ENCODE results near the gene ALDH1A1.

DNA sequence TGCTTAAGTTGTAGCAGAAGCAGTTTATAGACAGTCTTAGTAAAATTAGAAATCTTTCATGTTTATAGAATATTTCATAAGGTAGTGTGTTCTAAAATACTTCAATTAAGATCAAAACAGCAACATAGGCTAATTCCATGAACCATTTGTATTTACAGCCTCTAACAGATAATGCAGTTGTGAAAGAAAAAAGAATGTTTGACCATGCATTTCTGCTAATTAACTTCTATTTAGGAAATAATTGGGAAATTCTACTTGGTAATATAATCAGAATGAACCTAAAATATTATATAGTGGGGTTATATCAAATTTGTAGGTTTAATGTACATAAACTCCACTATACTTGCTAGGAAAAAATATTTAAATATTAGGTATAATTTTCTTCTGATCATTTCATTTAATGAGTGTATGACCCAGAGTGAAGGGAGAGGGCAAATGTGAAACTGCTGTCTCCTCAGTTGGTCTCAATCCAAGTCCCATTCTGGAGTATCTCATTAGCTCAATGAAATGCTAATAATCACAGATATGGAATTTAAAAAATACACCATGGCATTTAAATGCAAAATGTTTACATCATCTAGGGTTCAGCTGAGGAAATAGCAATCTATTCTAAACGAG, 34.9 kb downstream of the ALDH1A1 start:
- TF ChIP-seq, protein P1, sequence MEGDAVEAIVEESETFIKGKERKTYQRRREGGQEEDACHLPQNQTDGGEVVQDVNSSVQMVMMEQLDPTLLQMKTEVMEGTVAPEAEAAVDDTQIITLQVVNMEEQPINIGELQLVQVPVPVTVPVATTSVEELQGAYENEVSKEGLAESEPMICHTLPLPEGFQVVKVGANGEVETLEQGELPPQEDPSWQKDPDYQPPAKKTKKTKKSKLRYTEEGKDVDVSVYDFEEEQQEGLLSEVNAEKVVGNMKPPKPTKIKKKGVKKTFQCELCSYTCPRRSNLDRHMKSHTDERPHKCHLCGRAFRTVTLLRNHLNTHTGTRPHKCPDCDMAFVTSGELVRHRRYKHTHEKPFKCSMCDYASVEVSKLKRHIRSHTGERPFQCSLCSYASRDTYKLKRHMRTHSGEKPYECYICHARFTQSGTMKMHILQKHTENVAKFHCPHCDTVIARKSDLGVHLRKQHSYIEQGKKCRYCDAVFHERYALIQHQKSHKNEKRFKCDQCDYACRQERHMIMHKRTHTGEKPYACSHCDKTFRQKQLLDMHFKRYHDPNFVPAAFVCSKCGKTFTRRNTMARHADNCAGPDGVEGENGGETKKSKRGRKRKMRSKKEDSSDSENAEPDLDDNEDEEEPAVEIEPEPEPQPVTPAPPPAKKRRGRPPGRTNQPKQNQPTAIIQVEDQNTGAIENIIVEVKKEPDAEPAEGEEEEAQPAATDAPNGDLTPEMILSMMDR (conservative IDR thresholded peaks at IDR 0.05; ENCODE audit: low read depth, low read length): no peak
- no peak for TF ChIP-seq EZH2 (IDR thresholded peaks at IDR 0.05; ENCODE audit: borderline replicate concordance, low read depth, low read length, poor library complexity, severe bottlenecking)
